Hematopoietic multipotent progenitor cell treated with erythropoietin and hydrocortisone succinate and interleukin-3 and kit ligand, for 15 days (in vitro differentiated cells): ENCODE results near the gene PSMB4.
"Not testable (repeated sequence)": the region's sequence is repeated elsewhere in the genome, so short reads cannot be mapped to it uniquely, and the experiment has no call there.

Experiments
- DNase-seq: peaks from one replicate; pipeline ENCODE4 v3.0.0-alpha.2; 2015; ENCODE audit warnings: low spot score

The PSMB4 gene

GRCh38 chr1:151390221-151391078 lies 8.9 kb upstream of the PSMB4 start:
- DNase-seq: not testable (repeated sequence)

DNA sequence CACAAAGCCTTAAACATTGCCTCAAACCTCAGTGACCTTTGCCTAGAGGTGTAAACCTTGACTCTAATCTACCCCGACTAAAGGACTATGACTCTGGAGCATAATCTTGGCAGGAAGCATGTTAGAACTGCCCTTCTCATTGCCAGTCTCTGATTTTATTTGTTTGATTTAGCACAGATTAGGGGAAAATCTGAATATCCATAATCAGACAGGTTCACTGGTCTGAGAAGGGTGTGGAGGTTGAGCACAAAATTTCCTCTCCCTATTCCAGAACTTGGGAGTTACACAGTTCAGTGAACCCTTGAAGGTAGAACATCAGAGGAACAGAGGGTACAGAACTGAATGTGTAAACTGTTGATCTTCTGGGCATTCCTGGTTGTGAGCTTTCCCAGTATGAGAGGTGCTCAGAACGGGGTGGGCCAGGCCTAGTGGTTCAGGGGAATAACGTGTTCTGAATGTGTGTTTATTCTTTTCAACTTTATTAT lies 8.3 kb upstream of the PSMB4 start:
- DNase-seq: no peak

- no peak for DNase-seq
These were observed 5.8 kb upstream of the PSMB4 start for GRCh38 chr1:151393583-151393982.

DNA sequence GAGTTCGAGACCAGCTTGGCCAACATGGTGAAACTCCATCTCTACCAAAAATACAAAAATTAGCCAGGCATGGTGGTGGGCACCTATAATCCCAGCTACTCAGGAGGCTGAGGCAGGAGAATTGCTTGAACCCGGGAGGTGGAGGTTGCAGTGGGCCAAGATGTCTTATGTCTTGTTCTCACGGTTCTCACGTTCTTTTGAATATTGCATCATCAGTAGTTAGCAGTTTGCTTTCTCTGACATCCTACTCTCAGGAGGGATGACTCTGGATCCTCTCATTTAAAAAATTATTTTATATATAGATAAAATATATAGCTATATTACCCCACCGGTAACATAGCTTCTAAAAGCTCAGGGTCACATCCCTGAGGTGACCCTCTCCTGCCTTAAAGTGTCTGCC lies 3.1 kb upstream of the PSMB4 start:
- DNase-seq: not testable (repeated sequence)

GRCh38 chr1:151401125-151401788 lies 1.9 kb downstream of the PSMB4 start:
- no peak for DNase-seq

- DNase-seq: no peak
These were observed 2.5 kb downstream of the PSMB4 start for GRCh38 chr1:151401860-151402259.

- DNase-seq: no peak
These were observed 3.4 kb downstream of the PSMB4 start for GRCh38 chr1:151402764-151403163.

DNA sequence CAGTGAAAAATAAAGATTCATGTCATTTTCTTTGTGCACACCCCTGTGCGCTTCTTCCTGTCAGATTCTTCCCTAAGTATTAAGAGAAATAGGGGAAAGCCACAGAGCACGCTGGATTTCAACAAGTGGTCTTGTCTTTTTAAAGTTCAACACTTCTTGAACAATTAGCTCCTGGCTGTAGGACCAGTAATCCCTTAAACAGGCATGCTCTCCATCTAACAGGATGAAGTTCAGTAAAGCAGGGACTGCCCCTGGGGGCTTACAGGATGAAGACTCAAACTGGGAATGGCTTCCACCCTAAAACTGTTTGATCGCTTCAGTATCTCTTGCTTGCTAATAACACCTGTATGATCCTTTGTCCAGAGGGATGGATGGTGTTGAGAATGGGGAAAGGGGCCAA lies 4.2 kb downstream of the PSMB4 start:
- no peak for DNase-seq

DNA sequence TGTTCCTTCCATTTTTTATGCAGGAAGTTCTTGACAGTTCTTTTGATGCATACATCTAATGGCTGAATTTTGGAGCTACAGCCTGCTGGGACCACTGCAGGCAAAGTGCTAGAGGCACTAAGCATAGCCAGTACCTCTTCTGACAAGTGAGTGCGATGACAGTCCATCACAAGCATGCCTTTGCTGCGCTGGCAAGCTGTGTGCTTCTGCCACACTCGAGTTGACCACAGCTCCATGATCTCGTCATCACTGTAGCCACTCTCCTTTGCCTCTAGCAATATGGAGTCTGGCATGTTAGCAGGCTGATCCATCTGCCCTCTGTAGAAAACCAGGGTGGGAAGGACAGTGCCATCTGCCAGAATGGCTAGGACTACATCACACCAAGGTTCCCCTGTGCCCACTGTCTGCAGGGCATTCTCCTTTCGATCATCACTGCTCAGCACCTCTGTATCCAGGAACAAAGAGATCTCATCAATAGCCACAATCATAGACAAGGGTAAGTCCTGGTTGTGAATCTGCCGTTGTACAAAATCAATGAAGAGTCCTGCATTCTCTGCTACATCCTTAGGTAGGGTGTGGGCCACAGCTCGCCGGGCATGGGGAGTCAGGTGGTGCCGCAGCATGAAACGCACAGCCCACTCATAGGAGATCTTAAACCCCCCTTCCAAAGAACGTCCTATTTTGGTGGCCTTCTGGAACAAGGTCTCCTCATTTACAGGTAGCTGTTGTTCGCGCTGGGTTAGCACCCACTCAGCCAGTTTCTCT lies 6.0 kb downstream of the PSMB4 start:
- DNase-seq: no peak

GRCh38 chr1:151406176-151406575 lies 6.8 kb downstream of the PSMB4 start:
- no peak for DNase-seq

- DNase-seq: no peak
These were observed 7.9 kb downstream of the PSMB4 start for GRCh38 chr1:151407304-151407703.

DNA sequence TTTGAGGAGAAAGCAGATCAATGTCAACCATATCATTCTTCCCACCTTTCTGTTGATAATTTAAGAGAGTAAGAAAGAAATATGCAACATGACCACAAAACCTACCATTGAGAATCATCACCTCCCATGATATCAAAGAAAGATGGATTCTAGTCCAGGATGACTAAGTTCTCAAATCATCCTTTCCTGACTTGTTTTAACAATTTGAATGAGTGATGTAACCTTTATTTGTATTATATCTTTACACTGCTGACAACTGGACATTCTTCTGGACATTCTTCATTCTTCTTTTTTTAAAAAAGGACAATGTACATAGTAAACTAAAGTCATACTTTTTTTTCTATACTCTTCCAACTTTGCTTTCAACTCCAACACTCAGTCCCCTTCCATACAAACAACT lies 9.5 kb downstream of the PSMB4 start:
- DNase-seq: no peak

DNA sequence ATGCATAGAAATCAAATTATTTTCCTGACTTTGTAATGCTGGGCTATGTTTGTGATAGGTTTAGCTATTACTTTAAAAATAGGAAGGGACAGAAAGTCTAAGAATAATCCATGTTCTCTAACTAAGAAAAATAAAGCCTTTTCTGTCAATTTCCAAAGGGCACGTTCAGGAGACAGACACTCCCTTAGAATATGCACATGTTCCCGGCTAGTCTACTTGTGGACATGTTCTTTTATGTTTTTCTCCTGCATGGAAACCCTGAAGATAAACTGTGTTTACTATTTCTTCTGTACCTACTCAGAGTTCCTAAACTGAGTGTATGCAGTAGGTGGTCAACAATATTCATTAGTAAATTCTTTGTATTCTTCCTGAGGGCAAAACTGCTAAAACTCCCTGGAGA lies 12.5 kb downstream of the PSMB4 start:
- DNase-seq: no peak

DNA sequence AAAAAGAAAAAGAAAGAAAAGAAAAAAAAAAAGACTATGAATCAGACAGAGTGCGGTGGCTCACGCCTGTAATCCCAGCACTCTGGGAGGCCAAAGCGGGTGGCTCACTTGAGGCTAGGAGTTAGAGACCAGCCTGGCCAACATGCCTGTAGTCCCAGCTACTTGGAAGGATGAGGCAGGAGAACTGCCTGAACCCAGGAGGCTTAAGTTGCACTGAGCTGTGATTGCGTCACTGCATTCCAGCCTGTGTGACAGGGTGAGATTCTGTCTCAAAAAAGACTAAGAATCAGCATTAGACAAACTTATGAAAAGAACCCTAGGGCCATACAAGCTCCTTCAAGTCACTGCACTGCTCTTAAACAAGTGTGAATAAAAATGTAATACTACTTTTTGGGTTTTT lies 16.9 kb downstream of the PSMB4 start:
- no peak for DNase-seq

GRCh38 chr1:151418081-151418480 lies 18.7 kb downstream of the PSMB4 start:
- no peak for DNase-seq

DNA sequence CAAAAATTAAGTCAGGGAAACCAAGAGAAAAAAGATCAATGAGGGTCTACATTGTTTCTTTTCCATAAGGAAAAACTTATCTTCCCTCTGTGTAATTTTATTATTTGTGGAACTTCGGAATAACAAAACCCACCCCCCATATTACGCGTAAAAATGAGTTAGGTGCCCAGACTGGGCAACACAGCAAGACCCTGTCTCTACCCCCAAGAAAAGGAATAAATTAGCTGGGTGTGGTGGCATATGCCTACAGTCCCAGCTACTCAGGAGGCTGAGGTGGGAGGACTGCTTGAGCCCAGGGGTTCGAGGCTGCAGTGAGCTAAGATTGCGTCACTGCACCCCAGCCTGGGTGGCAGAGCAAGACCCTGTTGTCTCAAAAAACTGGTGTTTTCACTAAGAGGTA lies 20.4 kb downstream of the PSMB4 start:
- DNase-seq: no peak

DNA sequence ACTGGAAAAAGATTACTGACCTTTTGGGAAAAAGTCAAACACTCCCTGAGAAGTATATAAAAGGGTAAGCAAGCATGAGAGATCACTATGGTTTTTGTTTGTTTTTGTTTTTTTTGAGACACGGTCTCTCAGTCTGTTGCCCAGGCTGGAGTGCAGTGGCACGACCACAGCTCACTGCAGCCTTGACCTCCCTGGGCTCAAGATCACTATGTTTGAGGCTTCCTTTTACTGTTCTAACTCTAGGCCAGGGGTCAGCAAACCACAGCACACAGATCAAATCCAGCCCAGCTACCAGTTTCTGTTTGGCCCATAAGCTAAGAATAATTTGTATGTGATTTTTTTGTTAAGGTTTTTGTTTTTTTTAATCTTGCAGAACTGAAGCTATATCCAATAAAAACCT lies 25.7 kb downstream of the PSMB4 start:
- no peak for DNase-seq

DNA sequence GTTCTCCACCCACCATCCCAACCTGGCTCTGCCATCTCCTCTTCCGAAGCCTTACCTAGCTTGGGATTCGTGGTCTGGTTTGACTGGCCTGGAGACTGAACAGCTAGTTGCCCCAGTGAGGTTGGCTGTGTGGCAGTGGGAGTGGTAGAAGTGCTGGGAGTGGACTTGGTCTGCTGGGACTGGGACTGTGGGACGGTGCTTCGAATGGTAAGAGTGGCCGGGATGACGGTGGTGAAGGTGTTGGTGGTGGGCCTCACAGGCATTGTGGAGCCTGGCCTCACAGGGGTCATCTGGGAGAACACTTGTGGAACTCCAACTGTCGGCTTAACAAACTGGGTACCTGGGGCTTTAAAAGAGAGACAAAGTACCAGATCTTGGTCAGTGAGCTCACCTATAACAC lies 28.7 kb downstream of the PSMB4 start:
- DNase-seq: no peak

DNA sequence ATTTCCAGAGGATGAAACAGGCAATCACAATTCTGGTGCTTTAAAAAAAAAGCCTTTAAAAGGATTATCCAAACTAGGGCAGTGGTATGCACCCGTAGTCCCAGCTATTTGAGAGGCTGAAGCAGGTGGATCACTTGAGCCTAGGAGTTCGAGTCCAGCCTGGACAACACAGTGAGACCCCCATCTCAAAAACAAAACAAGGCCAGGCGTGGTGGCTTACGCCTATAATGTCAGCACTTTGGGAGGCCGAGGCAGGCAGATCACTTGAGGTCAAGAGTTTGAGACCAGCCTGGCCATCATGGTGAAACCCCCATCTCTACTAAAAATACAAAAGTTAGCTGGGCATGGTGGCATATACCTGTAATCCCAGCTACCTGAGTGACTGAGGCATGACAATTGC lies 34.5 kb downstream of the PSMB4 start:
- DNase-seq: not testable (repeated sequence)

DNA sequence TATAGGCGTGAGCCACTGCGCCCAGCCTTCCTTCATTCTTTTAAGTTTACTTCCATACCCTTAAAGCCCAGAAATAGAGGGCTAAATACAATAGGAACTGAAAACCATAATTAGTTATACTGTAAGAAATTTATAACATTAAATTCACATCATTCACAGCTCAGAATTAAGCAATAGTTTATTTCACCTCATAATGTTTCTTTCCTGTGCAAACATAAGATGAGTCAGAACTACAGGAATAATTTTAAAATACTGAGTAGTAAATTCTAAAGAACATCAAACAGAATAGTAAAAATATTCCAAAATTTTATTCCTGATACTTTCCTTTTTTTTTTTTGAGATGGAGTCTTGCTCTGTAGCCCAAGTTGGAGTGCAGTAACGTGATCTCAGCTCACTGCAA lies 35.8 kb downstream of the PSMB4 start:
- DNase-seq: no peak

GRCh38 chr1:151436985-151437384 lies 37.6 kb downstream of the PSMB4 start:
- no peak for DNase-seq

GRCh38 chr1:151437396-151437795 lies 38.0 kb downstream of the PSMB4 start:
- not testable (repeated sequence) for DNase-seq
